ENCODE measurements around the gene WDR26.
A peak's percentile ranks its signal among the peaks of the same experiment; 100 is the strongest.

The WDR26 gene

GRCh38 chr1:224343679-224344078 is 90.9 kb downstream of the WDR26 start:
- DNase-seq, result no peak

GRCh38 chr1:224340453-224341384 is 93.9 kb downstream of the WDR26 start:
- peak; percentile 14 to 18 for DNase-seq

- no peak for DNase-seq
These were observed 95.1 kb downstream of the WDR26 start for GRCh38 chr1:224339442-224340033.

- DNase-seq, result no peak
These were observed 96.3 kb downstream of the WDR26 start for GRCh38 chr1:224338150-224338838.
